SK-N-SH (cell line): ENCODE data around the gene PPP1R9A.

ENCODE experiments used
- CHD2 ChIP-seq: fragments of 150-350 bp; IDR thresholded peaks from 2 replicates; pipeline ENCODE4 v1.6.1; 2018; ENCODE audit warnings: low read length; ENCODE audit not compliant: partially characterized antibody
- CTCF ChIP-seq: fragments of 200-600 bp; sonication (generic); IDR thresholded peaks from 2 replicates; pipeline ENCODE4 v1.6.1; 2017; ENCODE audit warnings: antibody characterized with exemption, mild to moderate bottlenecking, moderate library complexity
- MXI1 ChIP-seq: IDR thresholded peaks from 2 replicates; pipeline ENCODE4 v1.6.1; 2012; ENCODE audit warnings: mild to moderate bottlenecking, low read depth, low read length, improper control_type of control experiment
- PBX3 ChIP-seq: IDR thresholded peaks from 2 replicates; pipeline ENCODE4; 2012
- POLR2AphosphoS5 ChIP-seq: IDR thresholded peaks from 2 replicates; pipeline ENCODE4 v1.6.1; 2012; ENCODE audit warnings: low read depth, low read length
- RAD21 ChIP-seq: IDR thresholded peaks from 2 replicates; pipeline ENCODE4 v1.6.1; 2012; ENCODE audit warnings: mild to moderate bottlenecking, low read length
- TAF1 ChIP-seq: IDR thresholded peaks from 2 replicates; pipeline ENCODE4 v1.6.1; 2012; ENCODE audit warnings: low read depth, mild to moderate bottlenecking, low read length, moderate library complexity, borderline replicate concordance
- ZBTB33 ChIP-seq: IDR thresholded peaks from 2 replicates; pipeline ENCODE4 v1.4.0; 2012; ENCODE audit warnings: low read depth, borderline replicate concordance

GRCh38 chr7:95323410-95324129 is 416.2 kb downstream of the PPP1R9A start:
- TF ChIP-seq CHD2 (no peak), CTCF (no peak), POLR2AphosphoS5 (no peak), MXI1 (no peak), TAF1 (no peak), RAD21 (no peak), PBX3 (no peak), ZBTB33 (no peak)
